GM12873 (cell line): ENCODE measurements around the gene RYR3.

ENCODE experiments used
- CTCF ChIP-seq: IDR thresholded peaks from 2 replicates; pipeline ENCODE4 v1.5.1; 2012; ENCODE audit warnings: low read depth, mild to moderate bottlenecking, moderate library complexity, low read length, control low read depth; ENCODE audit not compliant: insufficient read depth; ENCODE audit errors: missing control alignments

The RYR3 gene

GRCh38 chr15:33543957-33544356, 233.2 kb downstream of the RYR3 start:
- TF ChIP-seq CTCF = no peak

- no peak for TF ChIP-seq CTCF
These were observed 235.1 kb downstream of the RYR3 start for GRCh38 chr15:33545866-33546265.

GRCh38 chr15:33547876-33548275, 237.1 kb downstream of the RYR3 start:
- TF ChIP-seq CTCF = no peak

GRCh38 chr15:33551860-33552259, 241.1 kb downstream of the RYR3 start:
- no peak for TF ChIP-seq CTCF

- no peak for TF ChIP-seq CTCF
These were observed 242.4 kb downstream of the RYR3 start for GRCh38 chr15:33553157-33553556.

GRCh38 chr15:33559207-33559890, 248.6 kb downstream of the RYR3 start:
- TF ChIP-seq CTCF = no peak

- TF ChIP-seq CTCF = no peak
These were observed 250.6 kb downstream of the RYR3 start for GRCh38 chr15:33561407-33561806.

GRCh38 chr15:33561967-33562366, 251.2 kb downstream of the RYR3 start:
- TF ChIP-seq CTCF = no peak
